Right lobe of liver (tissue), 6 donors: Measurements from ENCODE around the gene XPO4. TPM values are rescaled to one million over a fixed set of nuclear protein-coding genes. Genes with fewer than 3 reads are reported as not detected.

Experiments
- ATAC-seq, 4 donors: fragments of 200-7000 bp; cut with Tn5 transposase; one replicate each; pipeline ENCODE4 v1.9.1; 2020; ENCODE audit warnings: mild to moderate bottlenecking in 4 of 4, moderate library complexity in 4 of 4
- DNase-seq, 3 donors: peaks; one replicate each; pipeline ENCODE4 v3.0.0-alpha.2; 2020
- H3K27ac ChIP-seq, 3 donors: fragments of 200-600 bp; one replicate each; pipeline ENCODE4 v1.8.0; 2022
- H3K27me3 ChIP-seq, 2 donors: fragments of 200-600 bp; one replicate each; pipeline ENCODE4 v1.8.0; 2022
- H3K36me3 ChIP-seq, 4 donors: fragments of 200-600 bp; sonication (generic) in 1 of 4; one replicate each; pipeline versions ENCODE4 v1.5.1 to v1.8.0; 2017 to 2022; ENCODE audit warnings: control low read depth in 1 of 4
- H3K4me1 ChIP-seq, 4 donors: fragments of 200-600 bp; sonication (generic) in 1 of 4; one replicate each; pipeline versions ENCODE4 v1.5.1 to v1.8.0; 2017 to 2022; ENCODE audit warnings: control low read depth in 1 of 4
- H3K4me3 ChIP-seq, 3 donors: fragments of 200-600 bp; one replicate each; pipeline ENCODE4 v1.8.0; 2022
- H3K9me3 ChIP-seq, 4 donors: fragments of 200-600 bp; sonication (generic) in 1 of 4; one replicate each; pipeline versions ENCODE4 v1.5.1 to v1.8.0; 2017 to 2022; ENCODE audit warnings: control low read depth in 1 of 4
- POLR2A ChIP-seq: fragments of 450-650 bp; IDR thresholded peaks from one replicate; pipeline ENCODE4 v1.6.1; 2017; ENCODE audit warnings: antibody characterized with exemption, mild to moderate bottlenecking
- WGBS: methylation state at CpG from one replicate; pipeline ENCODE4 v1.1.6; 2018; ENCODE audit warnings: low coverage, low lambda C conversion rate; ENCODE audit not compliant: insufficient coverage; ENCODE audit errors: missing lambda C conversion rate; 5-methylcytosine and 5-hydroxymethylcytosine counted together
- intact Hi-C, 2 donors: fragments of 100-400 bp; cut with DNase I; formaldehyde crosslinking; loops; one replicate each; pipeline versions ENCODE4 v1.11.2 to v1.14.1; 2022
- total RNA-seq, 6 experiments: library from RNA; depleted of rRNA in 2 of 6; stranded (reverse); fragments of >200 nt in 2 of 6; fragmentation: NEBNext Ultra II Directional in 3 of 6; extraction: Animal tissue kit (Norgen Biotek cat#: 25700) in 3 of 6; gene quantifications; one replicate each; pipeline versions ENCODE4 v1.1.0 to v1.2.4, GENCODE V29; 2016 to 2023
- TF ChIP-seq, protein P1 (sequence below), 4 donors: fragments of 200-600 bp in 3 of 4; fragments of 450-650 bp in 1 of 4; IDR thresholded peaks; one replicate each; pipeline versions ENCODE4 v1.5.1 to v1.8.0; 2016 to 2022; ENCODE audit warnings: antibody characterized with exemption in 4 of 4, mild to moderate bottlenecking in 2 of 4
- donor health status: DM: no; HTN: yes; CAD: no.
- donor health status: DM: no; HTN: no; CAD: no.
- donor health status: DM: no; HTN: no; CAD: no.
- donor health status: DM: no; HTN: yes; CAD: no.
- donor health status: DM: no; HTN: yes; CAD: no.

Gene XPO4
- total RNA-seq, 6 experiments from 2014 or later: 4.4 to 9.9 (median 7.2) TPM

DNA sequence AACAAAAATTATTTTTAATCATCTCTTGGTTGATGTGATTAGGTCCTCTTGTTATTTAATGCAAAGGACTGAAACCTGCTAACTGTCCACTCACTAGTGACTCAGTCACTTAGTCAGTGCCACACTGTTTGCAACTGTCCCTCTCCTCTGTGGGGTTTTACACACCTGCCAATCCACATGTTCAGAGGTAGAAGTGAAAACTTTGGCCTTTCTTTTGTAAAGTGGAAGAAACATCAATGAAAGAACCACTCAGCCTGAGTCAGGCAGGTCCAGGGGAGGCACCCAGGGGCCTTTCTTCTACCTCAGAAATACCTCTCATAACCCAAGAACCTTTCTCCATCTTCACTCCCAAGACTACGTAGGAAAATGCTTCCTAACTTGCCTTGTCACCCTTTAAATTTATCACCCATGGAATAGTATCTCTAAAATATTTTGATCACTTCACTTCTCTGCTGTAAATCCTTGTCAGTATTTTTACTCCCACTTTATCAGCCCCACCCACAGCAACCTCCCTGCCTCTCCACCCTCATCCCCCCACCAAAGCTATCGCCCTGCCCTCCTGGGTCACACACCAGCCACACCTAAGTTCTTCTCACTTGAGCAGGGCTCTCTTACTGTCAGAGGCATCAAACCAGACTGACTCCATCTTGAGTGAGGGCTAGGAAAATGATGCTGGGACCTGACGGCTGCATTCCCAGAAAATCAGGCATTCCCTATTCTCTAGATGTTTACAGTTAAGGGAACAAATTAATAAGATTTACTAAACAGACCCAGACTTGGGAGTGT is 99.2 kb downstream of the XPO4 start:
- no peak overlapping the region for H3K27ac ChIP-seq
- no peaks in the 10 kb centered on the region for H3K9me3 ChIP-seq
- peaks cover 0 to 21% (median 8%) of the 10 kb centered on the region in 4 donors for H3K36me3 ChIP-seq
- 97% methylated on average over 3 of the region's 3 CpGs for WGBS
- H3K4me3 ChIP-seq: no peak overlapping the region
- no peaks in the 10 kb centered on the region for H3K4me1 ChIP-seq
- no peaks in the 10 kb centered on the region for H3K27me3 ChIP-seq
- intact Hi-C loops: no loop called here
- ATAC-seq (no peak), DNase-seq (no peak)
- TF ChIP-seq, protein P1, sequence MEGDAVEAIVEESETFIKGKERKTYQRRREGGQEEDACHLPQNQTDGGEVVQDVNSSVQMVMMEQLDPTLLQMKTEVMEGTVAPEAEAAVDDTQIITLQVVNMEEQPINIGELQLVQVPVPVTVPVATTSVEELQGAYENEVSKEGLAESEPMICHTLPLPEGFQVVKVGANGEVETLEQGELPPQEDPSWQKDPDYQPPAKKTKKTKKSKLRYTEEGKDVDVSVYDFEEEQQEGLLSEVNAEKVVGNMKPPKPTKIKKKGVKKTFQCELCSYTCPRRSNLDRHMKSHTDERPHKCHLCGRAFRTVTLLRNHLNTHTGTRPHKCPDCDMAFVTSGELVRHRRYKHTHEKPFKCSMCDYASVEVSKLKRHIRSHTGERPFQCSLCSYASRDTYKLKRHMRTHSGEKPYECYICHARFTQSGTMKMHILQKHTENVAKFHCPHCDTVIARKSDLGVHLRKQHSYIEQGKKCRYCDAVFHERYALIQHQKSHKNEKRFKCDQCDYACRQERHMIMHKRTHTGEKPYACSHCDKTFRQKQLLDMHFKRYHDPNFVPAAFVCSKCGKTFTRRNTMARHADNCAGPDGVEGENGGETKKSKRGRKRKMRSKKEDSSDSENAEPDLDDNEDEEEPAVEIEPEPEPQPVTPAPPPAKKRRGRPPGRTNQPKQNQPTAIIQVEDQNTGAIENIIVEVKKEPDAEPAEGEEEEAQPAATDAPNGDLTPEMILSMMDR (IDR thresholded peaks at IDR 0.05): no peak
- no peak for TF ChIP-seq POLR2A

DNA sequence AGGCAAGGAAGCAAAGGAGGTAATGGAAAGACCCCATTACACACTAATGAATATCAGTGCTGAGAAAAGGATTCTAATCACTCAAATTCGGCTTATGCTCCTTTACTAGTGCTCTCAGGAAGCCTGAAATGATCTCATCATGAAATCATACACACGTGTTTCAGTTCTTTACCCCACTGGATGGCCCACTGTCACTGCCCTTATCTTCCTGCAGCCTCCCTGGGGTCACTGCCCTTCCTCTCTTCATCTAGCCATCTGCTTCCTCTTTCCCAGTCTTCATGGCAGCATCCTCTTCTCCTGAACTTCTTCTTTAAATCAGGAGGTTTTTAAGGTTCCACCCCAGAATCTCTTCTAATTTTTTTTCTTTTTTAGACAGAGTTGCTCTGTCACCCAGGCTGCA is 100.8 kb downstream of the XPO4 start:
- TF ChIP-seq, protein P1 (IDR thresholded peaks at IDR 0.05): no peak
- no peak for TF ChIP-seq POLR2A
- intact Hi-C loops: no loop called here
- H3K4me1 ChIP-seq: no peaks in the 10 kb centered on the region
- H3K36me3 ChIP-seq: peaks cover 0 to 8% (median 2%) of the 10 kb centered on the region in 4 donors
- DNase-seq (no peak), ATAC-seq (peak; percentile 33 to 69 (median 42))
- H3K4me3 ChIP-seq: no peak overlapping the region
- H3K27me3 ChIP-seq: no peaks in the 10 kb centered on the region
- no peak overlapping the region for H3K27ac ChIP-seq
- no peaks in the 10 kb centered on the region for H3K9me3 ChIP-seq
- 25% methylated on average over 2 of the region's 2 CpGs for WGBS

DNA sequence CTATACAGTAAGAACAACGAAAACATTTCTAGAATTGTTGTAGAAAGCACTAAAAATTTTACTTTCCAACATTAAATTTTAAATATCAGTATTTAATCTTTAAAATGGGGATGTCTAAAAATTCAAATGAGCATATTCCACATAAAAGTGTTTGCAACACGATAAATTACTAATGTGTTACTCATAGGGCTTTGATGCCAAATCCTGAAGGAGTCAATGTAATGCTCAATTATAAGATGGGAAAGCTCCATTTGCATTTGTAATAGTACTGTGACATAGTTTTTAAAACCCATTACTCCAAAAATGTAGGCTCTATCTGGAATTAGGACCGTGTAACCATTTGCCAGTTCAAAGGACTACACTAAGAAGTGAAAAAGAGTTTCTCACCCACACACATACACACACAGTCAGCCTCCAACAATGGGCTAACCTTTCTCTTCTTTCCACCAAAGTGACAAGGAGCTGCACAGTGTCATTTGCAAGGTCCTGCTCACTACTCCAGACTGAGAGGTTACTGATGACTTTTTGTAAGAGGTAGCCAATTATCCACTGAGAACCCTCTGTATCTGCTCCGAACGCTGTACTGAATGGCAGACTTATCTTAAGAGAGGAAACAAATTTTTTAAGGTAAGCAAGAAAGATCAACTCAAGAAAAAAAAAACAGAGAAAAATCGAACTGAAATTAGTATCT is 102.7 kb downstream of the XPO4 start:
- Histone ChIP-seq H3K36me3 (peaks cover 0 to 18% (median 2%) of the 10 kb centered on the region in 4 donors), H3K9me3 (no peaks in the 10 kb centered on the region), H3K27me3 (no peaks in the 10 kb centered on the region), H3K4me3 (no peak overlapping the region), H3K27ac (no peak overlapping the region), H3K4me1 (no peaks in the 10 kb centered on the region)
- DNase-seq: no peak
- no peak for TF ChIP-seq POLR2A
- TF ChIP-seq, protein P1 (IDR thresholded peaks at IDR 0.05): no peak
- intact Hi-C loops: no loop called here
- 83% methylated on average over 6 of the region's 6 CpGs for WGBS
- ATAC-seq: no peak

DNA sequence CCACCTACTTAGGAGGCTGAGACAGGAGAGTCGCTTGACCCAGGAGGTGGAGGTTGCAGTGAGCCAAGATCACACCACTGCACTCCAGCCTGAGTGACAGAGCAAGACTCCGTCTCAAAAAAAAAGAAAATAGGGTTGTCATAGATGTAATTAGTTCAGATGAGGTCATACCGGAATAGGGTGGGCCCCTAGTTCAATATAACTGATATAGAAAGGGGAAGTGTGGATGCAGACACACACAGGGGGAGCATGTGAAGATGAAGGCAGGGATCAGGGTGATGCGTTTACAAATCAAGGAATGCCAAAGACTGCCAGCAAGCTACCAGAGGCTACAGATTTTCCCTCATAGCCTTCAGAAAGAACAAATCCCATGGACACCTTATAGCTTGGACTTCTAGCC is 104.5 kb downstream of the XPO4 start:
- Histone ChIP-seq H3K4me1 (no peaks in the 10 kb centered on the region), H3K4me3 (no peak overlapping the region), H3K27ac (no peak overlapping the region), H3K27me3 (no peaks in the 10 kb centered on the region), H3K36me3 (peaks cover 0 to 25% (median 2%) of the 10 kb centered on the region in 4 donors), H3K9me3 (no peaks in the 10 kb centered on the region)
- WGBS: 75% methylated on average over 2 of the region's 4 CpGs
- no peak for DNase-seq
- intact Hi-C loops: no loop called here
- no peak for ATAC-seq
- TF ChIP-seq, protein P1 (IDR thresholded peaks at IDR 0.05): no peak
- TF ChIP-seq POLR2A: no peak
